ENCODE measurements around the gene TRIO. TPM values are rescaled to one million over a fixed set of nuclear protein-coding genes. Genes with fewer than 3 reads are reported as not detected.

The TRIO gene
- total RNA-seq, 1 experiment from 2014 or later: 68.4 TPM

- no peaks in the 10 kb centered on the region for H3K4me1 ChIP-seq (ENCODE audit: control insufficient read depth in 1 of 2, insufficient read depth in 2 of 2, low read length in 2 of 2)
- POLR2A ChIA-PET: no interaction called here
- RAD21 ChIA-PET (ENCODE audit: low non-redundant PET in 1 of 2, low total read pairs in 2 of 2, uncharacterized antibody in 2 of 2, unreplicated experiment in 2 of 2): no interaction called here
- CTCF ChIA-PET: no interaction called here
- H4K20me1 ChIP-seq (ENCODE audit: insufficient read depth): no peaks in the 10 kb centered on the region
- H3K27ac ChIP-seq (ENCODE audit: low read depth, low read length): no peak overlapping the region
- H3K36me3 ChIP-seq (ENCODE audit: control insufficient read depth in 1 of 2, insufficient read depth in 2 of 2, low read length in 2 of 2): peaks cover 14 to 20% of the 10 kb centered on the region in 2 experiments
- DNase-seq (ENCODE audit: low read depth, low spot score): no peak
- no peak for TF ChIP-seq ZNF274 (IDR thresholded peaks at IDR 0.05; ENCODE audit: low read depth, low read length)
- TF ChIP-seq ELF1 (IDR thresholded peaks at IDR 0.05; ENCODE audit: borderline replicate concordance, low read depth): no peak
- H3K4me2 ChIP-seq (ENCODE audit: low read length): no peak overlapping the region
- H3K79me2 ChIP-seq (ENCODE audit: insufficient read depth, low read length): no peaks in the 10 kb centered on the region
- BruUV-seq (replicated peaks): no TSS peak
- H3K9ac ChIP-seq (ENCODE audit: low read length): no peak overlapping the region
- no peaks in the 10 kb centered on the region for H3K27me3 ChIP-seq (ENCODE audit: insufficient read depth, low read length)
- no peaks in the 10 kb centered on the region for H3K9me3 ChIP-seq (ENCODE audit: control insufficient read depth in 1 of 2, insufficient read depth in 1 of 2, low read depth in 1 of 2, low read length in 2 of 2)
- no peak for ATAC-seq
- H2AFZ ChIP-seq (ENCODE audit: low read depth, low read length, poor library complexity, severe bottlenecking): no peak overlapping the region
- intact Hi-C loops (cut with micrococcal nuclease): no loop called here
- no peak overlapping the region for H3K4me3 ChIP-seq (replicated peaks in 1 of 2; ENCODE audit: low read depth in 1 of 2, low read length in 2 of 2)
- no peaks in the 10 kb centered on the region for H3K9me2 ChIP-seq (ENCODE audit: insufficient read depth)
Measured at GRCh38 chr5:14410068-14410393, 266.9 kb downstream of the TRIO start.

- ChIA-PET CTCF (no interaction called here), RAD21 (ENCODE audit: low non-redundant PET in 1 of 2, low total read pairs in 2 of 2, uncharacterized antibody in 2 of 2, unreplicated experiment in 2 of 2) (no interaction called here), POLR2A (no interaction called here)
- Histone ChIP-seq H3K9me3 (ENCODE audit: control insufficient read depth in 1 of 2, insufficient read depth in 1 of 2, low read depth in 1 of 2, low read length in 2 of 2) (no peaks in the 10 kb centered on the region), H3K36me3 (ENCODE audit: control insufficient read depth in 1 of 2, insufficient read depth in 2 of 2, low read length in 2 of 2) (peaks cover 14 to 25% of the 10 kb centered on the region in 2 experiments), H3K27ac (ENCODE audit: low read depth, low read length) (no peak overlapping the region), H3K4me1 (ENCODE audit: control insufficient read depth in 1 of 2, insufficient read depth in 2 of 2, low read length in 2 of 2) (no peaks in the 10 kb centered on the region), H3K4me3 (replicated peaks in 1 of 2; ENCODE audit: low read depth in 1 of 2, low read length in 2 of 2) (no peak overlapping the region), H3K27me3 (ENCODE audit: insufficient read depth, low read length) (no peaks in the 10 kb centered on the region), H3K9me2 (ENCODE audit: insufficient read depth) (no peaks in the 10 kb centered on the region), H3K4me2 (ENCODE audit: low read length) (no peak overlapping the region), H4K20me1 (ENCODE audit: insufficient read depth) (no peaks in the 10 kb centered on the region), H3K9ac (ENCODE audit: low read length) (no peak overlapping the region), H2AFZ (ENCODE audit: low read depth, low read length, poor library complexity, severe bottlenecking) (no peak overlapping the region), H3K79me2 (ENCODE audit: insufficient read depth, low read length) (no peaks in the 10 kb centered on the region)
- intact Hi-C loops (cut with micrococcal nuclease): no loop called here
- BruUV-seq (replicated peaks): no TSS peak
- no peak for DNase-seq (ENCODE audit: low read depth, low spot score)
- ATAC-seq: no peak
- TF ChIP-seq REST (IDR thresholded peaks at IDR 0.05; ENCODE audit: low read depth): no peak
- no peak for TF ChIP-seq EGR1 (IDR thresholded peaks at IDR 0.05; ENCODE audit: low read depth)
- no peak for TF ChIP-seq CBX3 (IDR thresholded peaks at IDR 0.05; ENCODE audit: low read depth)
- TF ChIP-seq RAD21 (IDR thresholded peaks at IDR 0.05; ENCODE audit: low read depth): no peak
- TF ChIP-seq SP1 (IDR thresholded peaks at IDR 0.05; ENCODE audit: low read depth): no peak
- TF ChIP-seq, protein P1, sequence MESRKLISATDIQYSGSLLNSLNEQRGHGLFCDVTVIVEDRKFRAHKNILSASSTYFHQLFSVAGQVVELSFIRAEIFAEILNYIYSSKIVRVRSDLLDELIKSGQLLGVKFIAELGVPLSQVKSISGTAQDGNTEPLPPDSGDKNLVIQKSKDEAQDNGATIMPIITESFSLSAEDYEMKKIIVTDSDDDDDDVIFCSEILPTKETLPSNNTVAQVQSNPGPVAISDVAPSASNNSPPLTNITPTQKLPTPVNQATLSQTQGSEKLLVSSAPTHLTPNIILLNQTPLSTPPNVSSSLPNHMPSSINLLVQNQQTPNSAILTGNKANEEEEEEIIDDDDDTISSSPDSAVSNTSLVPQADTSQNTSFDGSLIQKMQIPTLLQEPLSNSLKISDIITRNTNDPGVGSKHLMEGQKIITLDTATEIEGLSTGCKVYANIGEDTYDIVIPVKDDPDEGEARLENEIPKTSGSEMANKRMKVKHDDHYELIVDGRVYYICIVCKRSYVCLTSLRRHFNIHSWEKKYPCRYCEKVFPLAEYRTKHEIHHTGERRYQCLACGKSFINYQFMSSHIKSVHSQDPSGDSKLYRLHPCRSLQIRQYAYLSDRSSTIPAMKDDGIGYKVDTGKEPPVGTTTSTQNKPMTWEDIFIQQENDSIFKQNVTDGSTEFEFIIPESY (IDR thresholded peaks at IDR 0.05; ENCODE audit: extremely low read depth, insufficient replicate concordance, low read length): no peak
- no peak for TF ChIP-seq POLR2A (IDR thresholded peaks at IDR 0.05; ENCODE audit: borderline replicate concordance, extremely low read depth, insufficient read depth, insufficient read length)
- no peak for TF ChIP-seq CTCF (IDR thresholded peaks at IDR 0.05 in 2 of 3, conservative IDR thresholded peaks at IDR 0.05 in 1 of 3; ENCODE audit: borderline replicate concordance in 1 of 3, insufficient read depth in 1 of 3, low read depth in 2 of 3, low read length in 2 of 3)
- TF ChIP-seq SRF (IDR thresholded peaks at IDR 0.05; ENCODE audit: low read depth): no peak
- TF ChIP-seq SIN3A (IDR thresholded peaks at IDR 0.05; ENCODE audit: low read depth): no peak
Measured at GRCh38 chr5:14410394-14411201, 267.5 kb downstream of the TRIO start.

Data from HCT116 (cell line).